Activated CD4-positive, CD25-positive, alpha-beta regulatory T cell treated with anti-CD3 and anti-CD28 coated beads, Interleukin-2, amount 50 U/mL, for 72 hours (primary cell): ENCODE data around the gene FYTTD1.

Experiments
- DNase-seq: peaks from one replicate; pipeline ENCODE4 v3.0.0; 2021

FYTTD1 gene

GRCh38 chr3:197737749-197738462, 11.8 kb upstream of the FYTTD1 start:
- no peak for DNase-seq

- no peak for DNase-seq
Measured at GRCh38 chr3:197742787-197743186, 6.9 kb upstream of the FYTTD1 start.

GRCh38 chr3:197746209-197746608, 3.5 kb upstream of the FYTTD1 start:
- DNase-seq, result no peak

GRCh38 chr3:197746801-197747237, 2.9 kb upstream of the FYTTD1 start:
- no peak for DNase-seq

- no peak for DNase-seq
Measured at GRCh38 chr3:197748597-197749314, 927 bp upstream of the FYTTD1 start.

GRCh38 chr3:197749315-197749600, 425 bp upstream of the FYTTD1 start:
- no peak for DNase-seq

- DNase-seq, result peak; percentile 65
Measured at GRCh38 chr3:197750396-197750831, 731 bp downstream of the FYTTD1 start.

- peak; percentile 44 for DNase-seq
Measured at GRCh38 chr3:197750858-197751737, 1.4 kb downstream of the FYTTD1 start.

GRCh38 chr3:197752107-197752506, 2.4 kb downstream of the FYTTD1 start:
- DNase-seq, result no peak

- no peak for DNase-seq
Measured at GRCh38 chr3:197753263-197753662, 3.6 kb downstream of the FYTTD1 start.

GRCh38 chr3:197756704-197757103, 7.0 kb downstream of the FYTTD1 start:
- DNase-seq, result no peak

- no peak for DNase-seq
Measured at GRCh38 chr3:197758512-197758911, 8.8 kb downstream of the FYTTD1 start.

GRCh38 chr3:197761784-197762183, 12.1 kb downstream of the FYTTD1 start:
- no peak for DNase-seq

- DNase-seq, result no peak
Measured at GRCh38 chr3:197775317-197775716, 25.6 kb downstream of the FYTTD1 start.

- no peak for DNase-seq
Measured at GRCh38 chr3:197782230-197782629, 32.5 kb downstream of the FYTTD1 start.

GRCh38 chr3:197784019-197784585, 34.4 kb downstream of the FYTTD1 start:
- DNase-seq, result no peak

- no peak for DNase-seq
Measured at GRCh38 chr3:197787412-197787811, 37.7 kb downstream of the FYTTD1 start.

- DNase-seq, result no peak
Measured at GRCh38 chr3:197789309-197789708, 39.6 kb downstream of the FYTTD1 start.

GRCh38 chr3:197790033-197790432, 40.4 kb downstream of the FYTTD1 start:
- no peak for DNase-seq

- DNase-seq, result peak; percentile 85
Measured at GRCh38 chr3:197791113-197791891, 41.6 kb downstream of the FYTTD1 start, which contains the start of gene LRCH3. Gene LRCH3 (plus strand): TSS chr3:197791254. CDS start chr3:197791279, 25 bp downstream.

GRCh38 chr3:197791892-197792647, 42.4 kb downstream of the FYTTD1 start:
- peak; percentile 36 for DNase-seq
